Common myeloid progenitor, CD34-positive (primary cell): ENCODE data around the gene MRPL23.

Source experiments
- CTCF ChIA-PET: fragments of 350-600 bp; sonication (Branson Sonifier 250); formaldehyde crosslinking; loops from one replicate; lab custom pipeline; 2021; ENCODE audit warnings: antibody characterized with exemption; lab: Charles Lee
- POLR2A ChIA-PET: fragments of 350-600 bp; sonication (Branson Sonifier 250); formaldehyde crosslinking; loops from one replicate; lab custom pipeline; 2021; ENCODE audit warnings: antibody characterized with exemption; lab: Charles Lee
- DNase-seq, 3 donors: peaks; one replicate each; pipeline versions ENCODE4 v3.0.0 to v3.0.0-alpha.2; 2013
- H3K27ac ChIP-seq, 2 experiments: 1 replicate in 1 of 2; 2 replicates in 1 of 2; pipeline ENCODE4 v1.7.0; 2013; ENCODE audit warnings: inconsistent platforms in 2 of 2, low read length in 2 of 2, mild to moderate bottlenecking in 2 of 2, low read depth in 1 of 2, moderate library complexity in 1 of 2; ENCODE audit not compliant: severe bottlenecking in 2 of 2, insufficient read depth in 1 of 2, poor library complexity in 1 of 2
- H3K27me3 ChIP-seq, 5 experiments: replicated peaks in 2 of 5; 1 replicate in 3 of 5; 2 replicates in 2 of 5; pipeline versions ENCODE4 v1.6.1 to v1.7.0; 2013; ENCODE audit warnings: low read length in 4 of 5, mild to moderate bottlenecking in 2 of 5, moderate library complexity in 2 of 5, inconsistent platforms in 1 of 5; ENCODE audit not compliant: insufficient read depth in 5 of 5, control insufficient read depth in 4 of 5
- H3K36me3 ChIP-seq, 4 experiments: 1 replicate in 2 of 4; 2 replicates in 2 of 4; pipeline versions ENCODE4 v1.6.1 to v1.7.0; 2013; ENCODE audit warnings: low read length in 3 of 4, control low read depth in 1 of 4, mild to moderate bottlenecking in 1 of 4; ENCODE audit not compliant: control insufficient read depth in 4 of 4, insufficient read depth in 4 of 4
- H3K4me1 ChIP-seq, 4 experiments: 1 replicate in 3 of 4; 2 replicates in 1 of 4; pipeline versions ENCODE4 v1.6.1 to v1.7.1; 2013; ENCODE audit warnings: low read length in 3 of 4, mild to moderate bottlenecking in 3 of 4, control low read depth in 1 of 4, inconsistent platforms in 1 of 4, moderate library complexity in 1 of 4; ENCODE audit not compliant: control insufficient read depth in 4 of 4, insufficient read depth in 4 of 4; ENCODE audit errors: control extremely low read depth in 1 of 4
- H3K4me3 ChIP-seq, 7 experiments: 1 replicate in 4 of 7; 2 replicates in 3 of 7; pipeline versions ENCODE4 v1.5.1 to v1.7.0; 2013; ENCODE audit warnings: mild to moderate bottlenecking in 7 of 7, low read length in 6 of 7, moderate library complexity in 6 of 7, inconsistent platforms in 2 of 7, low read depth in 2 of 7, control low read depth in 1 of 7; ENCODE audit not compliant: insufficient read depth in 4 of 7, control insufficient read depth in 1 of 7; ENCODE audit errors: extremely low read depth in 1 of 7
- H3K9me3 ChIP-seq, 5 experiments: 1 replicate in 4 of 5; 2 replicates in 1 of 5; pipeline versions ENCODE4 v1.6.1 to v1.7.1; 2013; ENCODE audit warnings: low read length in 4 of 5, mild to moderate bottlenecking in 2 of 5, inconsistent platforms in 1 of 5, low read depth in 1 of 5, moderate library complexity in 1 of 5; ENCODE audit not compliant: control insufficient read depth in 4 of 5, insufficient read depth in 2 of 5; ENCODE audit errors: control extremely low read depth in 1 of 5
- WGBS: methylation state at CpG from one replicate; pipeline ENCODE4 v1.1.5; 2013; ENCODE audit not compliant: insufficient coverage; 5-methylcytosine and 5-hydroxymethylcytosine counted together

MRPL23 gene

GRCh38 chr11:1926156-1927025, 20.7 kb upstream of the MRPL23 start:
- 75% methylated on average over 36 of the region's 41 CpGs for WGBS
- Histone ChIP-seq H3K36me3 (no peaks in the 10 kb centered on the region), H3K4me3 (peak overlapping the region in 2 of 7 experiments; percentile 12 to 61), H3K9me3 (no peaks in the 10 kb centered on the region), H3K27me3 (no peaks in the 10 kb centered on the region), H3K4me1 (peaks cover 2 to 64% (median 34%) of the 10 kb centered on the region in 4 experiments), H3K27ac (peak overlapping the region in 1 of 2 experiments; percentile 41)
- peak; percentile 58 to 88 (median 85) for DNase-seq
- ChIA-PET POLR2A (no interaction called here), CTCF (interaction anchor here (0.7 to 1.9 kb wide), 2 partner anchors 28 to 36 kb away, joined by 3 to 6 read pairs; no protein-coding TSS in a partner anchor)

GRCh38 chr11:1927026-1927847, 19.9 kb upstream of the MRPL23 start:
- 82% methylated on average over 26 of the region's 28 CpGs for WGBS
- H3K9me3 ChIP-seq: no peaks in the 10 kb centered on the region
- H3K27ac ChIP-seq: peak overlapping the region in 1 of 2 experiments; percentile 41
- ChIA-PET POLR2A (no interaction called here), CTCF (interaction anchor here (0.7 to 1.9 kb wide), 2 partner anchors 29 to 37 kb away, joined by 3 to 6 read pairs; no protein-coding TSS in a partner anchor)
- H3K36me3 ChIP-seq: no peaks in the 10 kb centered on the region
- peak in 1 of 3 donors; percentile 14 for DNase-seq
- peak overlapping the region in 2 of 7 experiments; percentile 12 to 61 for H3K4me3 ChIP-seq
- peaks cover 2 to 73% (median 41%) of the 10 kb centered on the region in 4 experiments for H3K4me1 ChIP-seq
- no peaks in the 10 kb centered on the region for H3K27me3 ChIP-seq

- Histone ChIP-seq H3K9me3 (no peaks in the 10 kb centered on the region), H3K27ac (no peak overlapping the region), H3K4me1 (peaks cover 2 to 70% (median 37%) of the 10 kb centered on the region in 4 experiments), H3K36me3 (no peaks in the 10 kb centered on the region), H3K27me3 (no peaks in the 10 kb centered on the region), H3K4me3 (no peak overlapping the region)
- peak in 2 of 3 donors; percentile 36 to 62 for DNase-seq
- WGBS: 88% methylated on average over 19 of the region's 20 CpGs
- CTCF ChIA-PET: interaction anchor here (1.9 kb wide), 1 partner anchor 37 kb away, joined by 6 read pairs; no protein-coding TSS in a partner anchor
- POLR2A ChIA-PET: no interaction called here
These were observed 19.2 kb upstream of the MRPL23 start for GRCh38 chr11:1927848-1928469.

- no peaks in the 10 kb centered on the region for H3K27me3 ChIP-seq
- no peak for DNase-seq
- WGBS: 96% methylated on average over 13 of the region's 13 CpGs
- H3K27ac ChIP-seq: no peak overlapping the region
- H3K4me3 ChIP-seq: no peak overlapping the region
- no peaks in the 10 kb centered on the region for H3K9me3 ChIP-seq
- ChIA-PET POLR2A (no interaction called here), CTCF (interaction anchor here (1.0 to 1.9 kb wide), 3 partner anchors 10 to 51 kb away, joined by 3 to 6 read pairs (median 4); no protein-coding TSS in a partner anchor)
- H3K4me1 ChIP-seq: peaks cover 2 to 66% (median 35%) of the 10 kb centered on the region in 4 experiments
- H3K36me3 ChIP-seq: no peaks in the 10 kb centered on the region
These were observed 18.7 kb upstream of the MRPL23 start for GRCh38 chr11:1928470-1928890.

GRCh38 chr11:1928891-1929541, 18.1 kb upstream of the MRPL23 start:
- Histone ChIP-seq H3K4me3 (no peak overlapping the region), H3K27ac (no peak overlapping the region), H3K9me3 (no peaks in the 10 kb centered on the region), H3K27me3 (no peaks in the 10 kb centered on the region), H3K36me3 (no peaks in the 10 kb centered on the region), H3K4me1 (peaks cover 2 to 66% (median 35%) of the 10 kb centered on the region in 4 experiments)
- DNase-seq: no peak
- WGBS: 90% methylated on average over 28 of the region's 35 CpGs
- POLR2A ChIA-PET: no interaction called here
- CTCF ChIA-PET: interaction anchor here (1.0 to 1.6 kb wide), 3 partner anchors 9 to 52 kb away, joined by 3 to 5 read pairs (median 4); no protein-coding TSS in a partner anchor
